ENCODE results near the gene LAMP2. TPM values are rescaled to one million over a fixed set of nuclear protein-coding genes. Genes with fewer than 3 reads are reported as not detected.

LAMP2 gene
- total and polyA plus RNA-seq, 2 donors (not counting 3 experiments of a cell fraction or from before 2014, with no cell fraction given): 108 to 135 TPM

- no peak overlapping the region for H3K9ac ChIP-seq (replicated peaks; ENCODE audit: extremely low read depth, insufficient read depth, low read length)
- CTCF ChIA-PET: interaction anchor here (0.6 kb wide), 1 partner anchor 16 kb away, joined by 3 read pairs; no protein-coding TSS in a partner anchor
- H3K79me2 ChIP-seq (ENCODE audit: control insufficient read depth, insufficient read depth, low read length): no peaks in the 10 kb centered on the region
- FAIRE-seq (no peak), DNase-seq (ENCODE audit: low read depth, low spot score) (no peak)
- H3K4me1 ChIP-seq (ENCODE audit: control insufficient read depth, extremely low read depth, insufficient read depth, low read length): no peaks in the 10 kb centered on the region
- dilution Hi-C loops (cut with MboI; ENCODE audit: extremely low pct_ligation_motif_present, low sequenced_read_pairs) (no loop called here), intact Hi-C loops (cut with micrococcal nuclease) (no loop called here)
- no peaks in the 10 kb centered on the region for H3K9me3 ChIP-seq (replicated peaks; ENCODE audit: control insufficient read depth, insufficient read depth, low read length)
- no peak overlapping the region for H3K4me2 ChIP-seq (ENCODE audit: insufficient read depth, low read length)
- no peak overlapping the region for H2AFZ ChIP-seq (ENCODE audit: low read depth, low read length)
- no peak overlapping the region for H3K4me3 ChIP-seq (replicated peaks in 1 of 3; ENCODE audit: insufficient read depth in 1 of 3, low read depth in 1 of 3, low read length in 3 of 3)
- TF ChIP-seq MAX (IDR thresholded peaks at IDR 0.05; ENCODE audit: insufficient read depth, insufficient read length): no peak
- TF ChIP-seq MYC (IDR thresholded peaks at IDR 0.05; ENCODE audit: low read depth, low read length): no peak
- TF ChIP-seq FOS (IDR thresholded peaks at IDR 0.05; ENCODE audit: borderline replicate concordance, insufficient read depth, low read length): no peak
- no peak for TF ChIP-seq POLR2A (IDR thresholded peaks at IDR 0.05; ENCODE audit: low read depth, low read length)
- no peak for TF ChIP-seq POLR2AphosphoS5 (IDR thresholded peaks at IDR 0.05; ENCODE audit: insufficient read depth, low read depth, low read length)
- TF ChIP-seq CTCF (IDR thresholded peaks at IDR 0.05; ENCODE audit: extremely low read depth in 1 of 2, insufficient read depth in 1 of 2, low read depth in 1 of 2, low read length in 2 of 2): no peak
- TF ChIP-seq JUN (IDR thresholded peaks at IDR 0.05; ENCODE audit: borderline replicate concordance, insufficient read depth, insufficient read length, low read depth): no peak
- TF ChIP-seq EZH2 (IDR thresholded peaks at IDR 0.05; ENCODE audit: borderline replicate concordance, low read depth, low read length, severe bottlenecking): no peak
- TF ChIP-seq GATA2 (IDR thresholded peaks at IDR 0.05; ENCODE audit: insufficient read depth, insufficient read length, low read depth, low read length): no peak
- no peaks in the 10 kb centered on the region for H3K9me1 ChIP-seq (replicated peaks; ENCODE audit: control insufficient read depth, extremely low read depth, insufficient read depth, low read length)
- H3K27ac ChIP-seq (ENCODE audit: insufficient read depth, low read depth, low read length): no peak overlapping the region
- POLR2A ChIA-PET: no interaction called here
- H4K20me1 ChIP-seq (replicated peaks; ENCODE audit: control insufficient read depth, extremely low read depth, insufficient read depth, low read length): no peaks in the 10 kb centered on the region
- H3K27me3 ChIP-seq (ENCODE audit: control insufficient read depth in 2 of 2, insufficient read depth in 2 of 2, low read length in 2 of 2): no peaks in the 10 kb centered on the region
- no TSS peak for BruUV-seq (replicated peaks)
- no peaks in the 10 kb centered on the region for H3K36me3 ChIP-seq (ENCODE audit: control insufficient read depth in 2 of 2, extremely low read depth in 1 of 2, insufficient read depth in 2 of 2, low read length in 2 of 2)
These were observed 60.9 kb downstream of the LAMP2 start for GRCh38 chrX:120408168-120408567.

Data from endothelial cell of umbilical vein (primary cell).